ENCODE measurements around the gene FKBP6.
"Not testable (repeated sequence)": the region's sequence is repeated elsewhere in the genome, so short reads cannot be mapped to it uniquely, and the experiment has no call there.

- TF ChIP-seq CTCF, POLR2A (IDR thresholded peaks at IDR 0.05): not testable (repeated sequence)
Observed at GRCh38 chr7:73320009-73320408, 8.0 kb upstream of the FKBP6 start.

Data from right lobe of liver (tissue), 4 donors.